ENCODE measurements around the gene SMOC2. TPM values are rescaled to one million over a fixed set of nuclear protein-coding genes. Genes with fewer than 3 reads are reported as not detected.

SMOC2 gene
- total RNA-seq, 1 donor from 2014 or later: 102 TPM

DNA sequence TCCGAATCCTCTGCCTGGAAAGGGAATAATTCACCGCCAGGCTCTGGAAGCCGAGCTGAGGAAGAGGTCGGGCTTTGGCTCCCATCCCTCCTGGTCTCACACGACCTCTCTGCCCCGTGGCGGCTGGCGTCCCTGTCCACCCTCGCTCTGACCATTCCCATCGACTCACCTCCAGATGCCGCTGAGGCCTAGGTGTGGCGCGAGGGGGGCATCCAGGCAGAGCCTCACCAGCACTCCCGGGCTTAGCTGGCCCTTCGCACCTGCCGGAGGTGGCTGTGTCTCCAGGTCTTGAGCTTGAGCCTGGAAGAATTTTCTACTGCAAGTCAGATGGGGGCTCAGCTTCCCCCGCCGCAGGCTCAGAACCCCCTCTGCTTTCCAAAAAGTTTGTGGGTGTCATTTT lies 28.5 kb upstream of the SMOC2 start:
- peak in 1 of 2 donors; percentile 50 for DNase-seq (ENCODE audit: low spot score in 2 of 2)
- H3K4me3 ChIP-seq: no peak overlapping the region
- H3K4me1 ChIP-seq: peaks cover 3 to 11% of the 10 kb centered on the region in 2 donors
- intact Hi-C loops (cut with DNase I): no loop called here
- H3K36me3 ChIP-seq: no peaks in the 10 kb centered on the region
- H3K9me3 ChIP-seq: no peaks in the 10 kb centered on the region
- TF ChIP-seq, protein P1, sequence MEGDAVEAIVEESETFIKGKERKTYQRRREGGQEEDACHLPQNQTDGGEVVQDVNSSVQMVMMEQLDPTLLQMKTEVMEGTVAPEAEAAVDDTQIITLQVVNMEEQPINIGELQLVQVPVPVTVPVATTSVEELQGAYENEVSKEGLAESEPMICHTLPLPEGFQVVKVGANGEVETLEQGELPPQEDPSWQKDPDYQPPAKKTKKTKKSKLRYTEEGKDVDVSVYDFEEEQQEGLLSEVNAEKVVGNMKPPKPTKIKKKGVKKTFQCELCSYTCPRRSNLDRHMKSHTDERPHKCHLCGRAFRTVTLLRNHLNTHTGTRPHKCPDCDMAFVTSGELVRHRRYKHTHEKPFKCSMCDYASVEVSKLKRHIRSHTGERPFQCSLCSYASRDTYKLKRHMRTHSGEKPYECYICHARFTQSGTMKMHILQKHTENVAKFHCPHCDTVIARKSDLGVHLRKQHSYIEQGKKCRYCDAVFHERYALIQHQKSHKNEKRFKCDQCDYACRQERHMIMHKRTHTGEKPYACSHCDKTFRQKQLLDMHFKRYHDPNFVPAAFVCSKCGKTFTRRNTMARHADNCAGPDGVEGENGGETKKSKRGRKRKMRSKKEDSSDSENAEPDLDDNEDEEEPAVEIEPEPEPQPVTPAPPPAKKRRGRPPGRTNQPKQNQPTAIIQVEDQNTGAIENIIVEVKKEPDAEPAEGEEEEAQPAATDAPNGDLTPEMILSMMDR (IDR thresholded peaks at IDR 0.05): no peak
- no peak overlapping the region for H3K27ac ChIP-seq
- no peaks in the 10 kb centered on the region for H3K27me3 ChIP-seq

DNA sequence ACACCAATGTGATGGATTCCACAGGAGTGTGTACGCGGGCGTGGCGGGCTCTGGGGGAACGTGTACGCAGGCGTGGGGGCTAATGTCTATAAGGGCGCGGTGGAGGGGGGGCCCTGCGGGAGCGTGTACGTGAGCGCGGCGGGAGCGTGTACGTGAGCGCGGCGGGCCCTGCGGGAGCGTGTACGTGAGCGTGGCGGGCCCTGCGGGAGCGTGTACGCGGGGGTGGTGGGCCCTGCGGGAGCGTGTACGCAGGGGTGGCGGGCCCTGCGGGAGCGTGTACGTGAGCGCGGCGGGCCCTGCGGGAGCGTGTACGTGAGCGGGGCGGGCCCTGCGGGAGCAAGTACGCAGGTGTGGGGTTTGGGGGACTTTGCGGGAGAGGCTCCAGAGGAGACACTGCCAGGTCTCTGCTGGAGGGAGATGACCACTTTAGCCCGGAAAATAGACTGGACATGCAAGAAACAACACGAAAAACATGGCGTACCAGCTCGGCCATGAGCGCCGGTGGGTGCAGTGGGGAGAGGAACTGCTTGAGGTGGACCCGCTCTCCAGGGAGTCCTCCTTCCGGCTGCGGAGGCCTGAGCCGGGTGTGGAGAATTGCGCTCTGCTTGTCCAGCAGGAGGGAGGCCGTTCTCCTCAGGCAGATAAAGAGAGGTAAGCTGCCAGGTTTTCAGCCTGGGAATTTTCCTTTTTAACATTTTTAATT lies 27.8 kb upstream of the SMOC2 start:
- intact Hi-C loops (cut with DNase I): no loop called here
- H3K4me3 ChIP-seq: no peak overlapping the region
- no peak overlapping the region for H3K27ac ChIP-seq
- TF ChIP-seq, protein P1 (IDR thresholded peaks at IDR 0.05): no peak
- H3K36me3 ChIP-seq: no peaks in the 10 kb centered on the region
- no peaks in the 10 kb centered on the region for H3K9me3 ChIP-seq
- H3K4me1 ChIP-seq: peaks cover 3 to 15% of the 10 kb centered on the region in 2 donors
- DNase-seq (ENCODE audit: low spot score in 2 of 2): peak in 1 of 2 donors; percentile 60
- no peaks in the 10 kb centered on the region for H3K27me3 ChIP-seq

DNA sequence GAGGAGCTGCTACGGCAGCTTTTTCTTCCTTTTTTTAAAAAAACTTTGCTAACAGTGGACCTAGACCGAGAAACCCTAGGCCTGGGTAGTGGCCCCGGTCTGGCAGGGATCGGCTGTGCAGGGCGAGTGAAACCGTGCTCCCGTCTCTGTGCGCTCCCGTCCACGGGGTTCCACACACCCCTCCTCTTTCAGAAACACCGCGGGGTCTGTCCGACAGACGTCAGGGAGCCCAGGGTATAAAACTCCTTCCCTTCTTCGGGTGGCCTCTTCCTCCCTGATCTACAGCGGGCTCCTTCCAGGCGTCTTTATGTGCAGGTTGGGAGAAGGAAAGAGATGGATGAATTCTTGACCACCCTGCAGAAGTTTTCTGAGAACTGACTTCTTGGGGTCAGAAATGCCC lies 27.1 kb upstream of the SMOC2 start:
- peaks cover 3 to 22% of the 10 kb centered on the region in 2 donors for H3K4me1 ChIP-seq
- H3K36me3 ChIP-seq: no peaks in the 10 kb centered on the region
- TF ChIP-seq, protein P1 (IDR thresholded peaks at IDR 0.05): no peak
- no peak for DNase-seq (ENCODE audit: low spot score in 2 of 2)
- peak overlapping the region; percentile 46 to 47 for H3K27ac ChIP-seq
- H3K4me3 ChIP-seq: no peak overlapping the region
- no peaks in the 10 kb centered on the region for H3K9me3 ChIP-seq
- intact Hi-C loops (cut with DNase I): no loop called here
- no peaks in the 10 kb centered on the region for H3K27me3 ChIP-seq

DNA sequence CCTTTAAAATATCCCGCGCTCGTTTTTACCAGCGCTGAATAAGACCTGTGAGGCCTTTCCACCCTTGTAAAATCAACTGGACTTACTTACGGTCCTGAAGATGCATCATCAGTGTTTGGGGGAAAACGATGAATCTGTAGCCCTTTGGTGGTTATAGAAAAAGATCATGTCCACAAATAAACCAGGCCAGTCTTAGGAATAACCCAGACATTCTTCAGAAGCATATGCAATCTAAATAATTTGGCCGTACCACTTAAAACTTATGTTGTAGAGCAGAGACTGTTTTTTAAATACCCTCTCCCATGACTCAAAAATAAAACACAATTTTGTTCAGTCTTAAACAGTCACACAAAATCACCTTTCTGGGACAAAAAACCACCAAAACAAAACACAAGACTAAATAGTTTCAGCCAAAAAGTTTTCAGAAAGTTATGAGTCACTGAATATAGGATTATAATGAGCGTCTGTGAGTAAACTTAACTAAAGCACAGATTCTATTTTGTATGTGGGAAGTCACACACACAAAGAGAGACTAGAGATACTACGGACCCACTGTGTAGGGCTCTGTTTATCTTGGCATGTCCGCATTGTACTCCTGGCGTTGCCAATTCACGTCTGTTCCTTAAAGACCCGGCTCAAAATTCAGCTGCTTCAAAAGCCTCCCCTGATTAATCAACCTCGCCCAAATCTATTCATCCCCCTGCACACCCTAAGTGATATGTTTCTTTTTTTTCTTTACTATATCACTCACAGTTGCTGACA lies 26.5 kb upstream of the SMOC2 start:
- TF ChIP-seq, protein P1 (IDR thresholded peaks at IDR 0.05): no peak

DNA sequence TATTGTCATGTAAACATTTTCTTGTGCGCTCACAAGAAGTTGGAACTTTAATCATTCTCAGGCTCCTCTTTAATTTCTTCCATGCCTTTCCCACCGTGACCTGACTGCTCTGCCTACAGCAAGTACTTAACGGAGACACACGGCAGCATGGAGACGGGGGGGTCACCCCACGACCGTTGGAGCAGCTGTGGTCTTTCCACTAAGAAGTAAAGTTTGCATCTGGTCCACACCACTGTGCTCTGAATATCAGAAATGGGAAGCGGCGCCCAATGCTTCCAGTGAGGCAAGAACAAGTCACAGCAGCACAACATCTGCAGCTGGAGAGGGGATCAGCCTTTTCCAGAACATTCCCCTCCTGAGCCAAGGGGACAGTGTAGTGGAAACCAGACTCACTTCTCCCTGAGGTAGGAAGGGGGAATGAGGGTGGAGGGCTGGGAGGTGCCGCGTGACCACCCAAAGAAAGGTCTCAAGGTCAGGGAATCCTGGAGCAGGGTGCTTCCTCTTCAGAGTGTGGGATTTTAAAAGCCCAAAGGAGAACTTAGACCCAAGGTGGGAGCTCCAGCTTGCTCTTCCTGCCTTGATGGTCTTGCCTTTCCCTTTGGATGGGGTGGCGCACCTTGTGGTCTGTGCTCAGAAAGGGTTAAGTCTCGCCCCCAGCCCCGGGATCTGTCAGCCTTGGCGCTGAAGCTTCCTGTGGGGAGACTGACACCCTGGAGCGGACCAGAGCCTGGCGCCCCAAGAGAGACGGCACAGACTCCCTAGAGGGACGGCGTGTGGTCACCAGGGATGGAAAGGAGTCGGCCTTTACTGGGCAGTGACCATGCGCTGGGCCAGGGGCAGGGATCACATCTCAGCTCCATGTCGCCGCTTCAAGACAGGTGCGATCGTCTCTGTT lies 25.6 kb upstream of the SMOC2 start:
- Histone ChIP-seq H3K36me3 (no peaks in the 10 kb centered on the region), H3K27ac (peak overlapping the region; percentile 46 to 47), H3K9me3 (no peaks in the 10 kb centered on the region), H3K4me1 (peaks cover 3 to 22% of the 10 kb centered on the region in 2 donors), H3K4me3 (no peak overlapping the region), H3K27me3 (no peaks in the 10 kb centered on the region)
- intact Hi-C loops (cut with DNase I): no loop called here
- DNase-seq (ENCODE audit: low spot score in 2 of 2): peak in 1 of 2 donors; percentile 54
- TF ChIP-seq, protein P1 (IDR thresholded peaks at IDR 0.05): no peak

More for the DNA sequence above, 26.5 kb upstream of the SMOC2 start:
- Histone ChIP-seq H3K36me3 (no peaks in the 10 kb centered on the region), H3K4me1 (peaks cover 3 to 22% of the 10 kb centered on the region in 2 donors), H3K27ac (peak overlapping the region; percentile 46 to 47), H3K9me3 (no peaks in the 10 kb centered on the region), H3K4me3 (no peak overlapping the region), H3K27me3 (no peaks in the 10 kb centered on the region)
- intact Hi-C loops (cut with DNase I): no loop called here
- DNase-seq (ENCODE audit: low spot score in 2 of 2): no peak

Data from ascending aorta (tissue), 2 donors.